Astrocyte of the spinal cord (primary cell): Measurements from ENCODE around the gene PBX4.

Experiments
- DNase-seq: peaks from one replicate; pipeline ENCODE4 v3.0.0; 2011; ENCODE audit warnings: low read depth, low spot score
- H3K4me3 ChIP-seq: 2 replicates; pipeline ENCODE4 v1.5.1; 2011; ENCODE audit warnings: low read depth, mild to moderate bottlenecking, low read length, moderate library complexity
- in situ Hi-C: cut with HindIII; loops from 2 replicates; pipeline ENCODE4 v1.10.0; 2017; ENCODE audit warnings: low sequenced_read_pairs
- TF ChIP-seq, protein P1 (sequence below): IDR thresholded peaks from 2 replicates; pipeline ENCODE4 v1.5.1; 2012; ENCODE audit warnings: low read depth, mild to moderate bottlenecking, low read length, inconsistent platforms

The PBX4 gene

GRCh38 chr19:19527674-19528625 lies 90.5 kb downstream of the PBX4 start:
- in situ Hi-C loops, result no loop called here

GRCh38 chr19:19527371-19527656 lies 91.2 kb downstream of the PBX4 start:
- TF ChIP-seq, protein P1, sequence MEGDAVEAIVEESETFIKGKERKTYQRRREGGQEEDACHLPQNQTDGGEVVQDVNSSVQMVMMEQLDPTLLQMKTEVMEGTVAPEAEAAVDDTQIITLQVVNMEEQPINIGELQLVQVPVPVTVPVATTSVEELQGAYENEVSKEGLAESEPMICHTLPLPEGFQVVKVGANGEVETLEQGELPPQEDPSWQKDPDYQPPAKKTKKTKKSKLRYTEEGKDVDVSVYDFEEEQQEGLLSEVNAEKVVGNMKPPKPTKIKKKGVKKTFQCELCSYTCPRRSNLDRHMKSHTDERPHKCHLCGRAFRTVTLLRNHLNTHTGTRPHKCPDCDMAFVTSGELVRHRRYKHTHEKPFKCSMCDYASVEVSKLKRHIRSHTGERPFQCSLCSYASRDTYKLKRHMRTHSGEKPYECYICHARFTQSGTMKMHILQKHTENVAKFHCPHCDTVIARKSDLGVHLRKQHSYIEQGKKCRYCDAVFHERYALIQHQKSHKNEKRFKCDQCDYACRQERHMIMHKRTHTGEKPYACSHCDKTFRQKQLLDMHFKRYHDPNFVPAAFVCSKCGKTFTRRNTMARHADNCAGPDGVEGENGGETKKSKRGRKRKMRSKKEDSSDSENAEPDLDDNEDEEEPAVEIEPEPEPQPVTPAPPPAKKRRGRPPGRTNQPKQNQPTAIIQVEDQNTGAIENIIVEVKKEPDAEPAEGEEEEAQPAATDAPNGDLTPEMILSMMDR, result no peak
- DNase-seq, result no peak
- in situ Hi-C loops, result no loop called here
- H3K4me3 ChIP-seq, result no peak overlapping the region

More at GRCh38 chr19:19527674-19528625, 90.5 kb downstream of the PBX4 start:
- DNase-seq, result no peak
- H3K4me3 ChIP-seq, result no peak overlapping the region
- TF ChIP-seq, protein P1, result no peak

DNA sequence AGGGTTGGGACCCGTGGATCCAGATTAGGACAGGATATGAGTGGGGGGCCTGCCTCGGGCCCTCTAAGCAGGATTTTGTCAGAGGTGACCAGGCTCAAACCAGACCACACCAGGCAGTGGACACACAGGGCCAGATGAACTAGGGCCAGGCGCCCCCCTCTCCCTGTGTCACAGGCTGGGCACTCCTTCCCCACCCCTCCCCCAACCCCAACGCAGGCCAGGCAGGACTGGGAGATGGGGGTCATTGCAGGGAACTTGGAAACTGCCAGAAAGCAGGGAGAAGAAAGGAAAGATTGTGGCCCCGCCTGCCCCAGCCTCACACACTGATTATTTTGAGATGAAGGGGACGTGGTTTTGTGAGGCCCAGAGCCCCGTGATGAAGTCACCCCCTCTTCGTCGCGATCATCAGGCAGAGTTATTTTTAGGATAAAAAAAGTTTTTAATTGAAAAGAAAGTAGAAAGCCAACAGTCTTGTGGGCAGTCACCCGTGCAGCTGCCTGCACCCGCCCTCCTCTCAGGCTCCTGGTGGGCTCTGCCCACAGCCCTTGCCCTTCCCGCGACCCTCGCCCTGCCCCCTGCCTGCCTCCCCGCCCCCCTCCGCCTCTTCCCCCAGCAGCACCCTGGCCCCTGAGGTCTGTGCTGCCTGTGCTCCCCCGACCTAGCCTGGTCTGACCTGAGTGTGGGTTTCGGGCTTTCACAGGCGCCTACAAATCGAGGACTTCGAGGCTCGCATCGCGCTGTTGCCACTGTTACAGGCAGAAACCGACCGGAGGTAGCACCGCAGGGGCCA lies 91.7 kb downstream of the PBX4 start:
- in situ Hi-C loops, result no loop called here
- TF ChIP-seq, protein P1, result no peak
- no peak for DNase-seq

GRCh38 chr19:19525611-19526380 lies 92.7 kb downstream of the PBX4 start:
- TF ChIP-seq, protein P1, result no peak

More for the DNA sequence above, 91.7 kb downstream of the PBX4 start:
- H3K4me3 ChIP-seq, result no peak overlapping the region

GRCh38 chr19:19524053-19524452 lies 94.4 kb downstream of the PBX4 start:
- TF ChIP-seq, protein P1, result no peak
- no peak overlapping the region for H3K4me3 ChIP-seq
- in situ Hi-C loops, result no loop called here
- DNase-seq, result no peak

More at GRCh38 chr19:19525611-19526380, 92.7 kb downstream of the PBX4 start:
- no peak for DNase-seq
- in situ Hi-C loops, result no loop called here
- H3K4me3 ChIP-seq, result no peak overlapping the region

- DNase-seq, result no peak
- H3K4me3 ChIP-seq, result no peak overlapping the region
- in situ Hi-C loops, result no loop called here
- TF ChIP-seq, protein P1, result no peak
Measured at GRCh38 chr19:19523177-19523576, 95.3 kb downstream of the PBX4 start.
